ENCODE measurements around the gene LMAN1L. TPM values are rescaled to one million over a fixed set of nuclear protein-coding genes. Genes with fewer than 3 reads are reported as not detected.

Gene LMAN1L
- polyA plus RNA-seq, 1 donor (not counting 4 experiments of a cell fraction or from before 2014, with no cell fraction given): not detected

- Histone ChIP-seq H3K9ac (ENCODE audit: control insufficient read depth, extremely low read depth, insufficient read depth, low read length) (no peak overlapping the region), H2AFZ (ENCODE audit: control insufficient read depth, low read length) (no peak overlapping the region), H3K27ac (ENCODE audit: control insufficient read depth, insufficient read depth, low read length) (no peak overlapping the region), H3K4me3 (ENCODE audit: control insufficient read depth in 2 of 3, extremely low read depth in 1 of 3, insufficient read depth in 2 of 3, low read depth in 1 of 3, low read length in 3 of 3) (no peak overlapping the region), H3K4me2 (ENCODE audit: control insufficient read depth, extremely low read depth, insufficient read depth, low read depth, low read length) (no peak overlapping the region), H3K4me1 (ENCODE audit: control insufficient read depth, extremely low read depth, insufficient read depth, low read length) (peaks cover 44% of the 10 kb centered on the region), H3K79me2 (ENCODE audit: control insufficient read depth, insufficient read depth, low read length) (peaks cover 79% of the 10 kb centered on the region), H3K9me1 (ENCODE audit: control insufficient read depth, extremely low read depth, insufficient read depth, low read length) (peaks cover 15% of the 10 kb centered on the region), H3K36me3 (ENCODE audit: control insufficient read depth in 2 of 2, extremely low read depth in 1 of 2, insufficient read depth in 2 of 2, low read length in 2 of 2) (peaks cover 0 to 11% of the 10 kb centered on the region in 2 experiments), H4K20me1 (ENCODE audit: control insufficient read depth, extremely low read depth, insufficient read depth, low read length) (peaks cover 29% of the 10 kb centered on the region), H3K9me3 (ENCODE audit: control insufficient read depth, low read depth, low read length) (no peaks in the 10 kb centered on the region), H3K27me3 (ENCODE audit: control insufficient read depth, extremely low read depth, insufficient read depth, low read length) (no peaks in the 10 kb centered on the region)
- no peak for FAIRE-seq
- DNase-seq (ENCODE audit: low read depth, low spot score): no peak
- dilution Hi-C loops (cut with MboI; ENCODE audit: extremely low pct_ligation_motif_present, low sequenced_read_pairs): no loop called here
- TF ChIP-seq EZH2 (IDR thresholded peaks at IDR 0.05; ENCODE audit: low read length) (no peak), CTCF (optimal IDR thresholded peaks at IDR 0.05 in 1 of 3, IDR thresholded peaks at IDR 0.05 in 1 of 3, conservative IDR thresholded peaks at IDR 0.05 in 1 of 3; ENCODE audit: extremely low read depth in 1 of 3, insufficient read depth in 2 of 3, low read length in 3 of 3) (peak in 2 of 3 experiments; percentile 62)
Measured at GRCh38 chr15:74793135-74794028, 19.3 kb upstream of the LMAN1L start.

GRCh38 chr15:74794248-74794969 is 18.2 kb upstream of the LMAN1L start:
- dilution Hi-C loops (cut with MboI; ENCODE audit: extremely low pct_ligation_motif_present, low sequenced_read_pairs): no loop called here
- peak overlapping the region; percentile 61 for H3K27ac ChIP-seq (ENCODE audit: control insufficient read depth, insufficient read depth, low read length)
- peaks cover 23% of the 10 kb centered on the region for H4K20me1 ChIP-seq (ENCODE audit: control insufficient read depth, extremely low read depth, insufficient read depth, low read length)
- TF ChIP-seq CTCF (optimal IDR thresholded peaks at IDR 0.05 in 1 of 3, IDR thresholded peaks at IDR 0.05 in 1 of 3, conservative IDR thresholded peaks at IDR 0.05 in 1 of 3; ENCODE audit: extremely low read depth in 1 of 3, insufficient read depth in 2 of 3, low read length in 3 of 3): no peak
- no peak for TF ChIP-seq EZH2 (IDR thresholded peaks at IDR 0.05; ENCODE audit: low read length)
- no peak overlapping the region for H3K4me2 ChIP-seq (ENCODE audit: control insufficient read depth, extremely low read depth, insufficient read depth, low read depth, low read length)
- H3K79me2 ChIP-seq (ENCODE audit: control insufficient read depth, insufficient read depth, low read length): peaks cover 71% of the 10 kb centered on the region
- peaks cover 9% of the 10 kb centered on the region for H3K9me1 ChIP-seq (ENCODE audit: control insufficient read depth, extremely low read depth, insufficient read depth, low read length)
- H3K27me3 ChIP-seq (ENCODE audit: control insufficient read depth, extremely low read depth, insufficient read depth, low read length): no peaks in the 10 kb centered on the region
- peaks cover 39% of the 10 kb centered on the region for H3K4me1 ChIP-seq (ENCODE audit: control insufficient read depth, extremely low read depth, insufficient read depth, low read length)
- FAIRE-seq: peak; percentile 84
- H3K36me3 ChIP-seq (ENCODE audit: control insufficient read depth in 2 of 2, extremely low read depth in 1 of 2, insufficient read depth in 2 of 2, low read length in 2 of 2): peaks cover 4 to 15% of the 10 kb centered on the region in 2 experiments
- no peak overlapping the region for H3K4me3 ChIP-seq (ENCODE audit: control insufficient read depth in 2 of 3, extremely low read depth in 1 of 3, insufficient read depth in 2 of 3, low read depth in 1 of 3, low read length in 3 of 3)
- H3K9ac ChIP-seq (ENCODE audit: control insufficient read depth, extremely low read depth, insufficient read depth, low read length): peak overlapping the region; percentile 35
- no peaks in the 10 kb centered on the region for H3K9me3 ChIP-seq (ENCODE audit: control insufficient read depth, low read depth, low read length)
- no peak for DNase-seq (ENCODE audit: low read depth, low spot score)
- H2AFZ ChIP-seq (ENCODE audit: control insufficient read depth, low read length): no peak overlapping the region
